GM19438 (cell line): ENCODE measurements around the gene CABCOCO1.

Experiments
- ATAC-seq: cut with Tn5 transposase; IDR thresholded peaks from one replicate; pipeline ENCODE4 v1.9.1; 2021; ENCODE audit warnings: low read depth; ENCODE audit not compliant: unreplicated experiment

The CABCOCO1 gene

DNA sequence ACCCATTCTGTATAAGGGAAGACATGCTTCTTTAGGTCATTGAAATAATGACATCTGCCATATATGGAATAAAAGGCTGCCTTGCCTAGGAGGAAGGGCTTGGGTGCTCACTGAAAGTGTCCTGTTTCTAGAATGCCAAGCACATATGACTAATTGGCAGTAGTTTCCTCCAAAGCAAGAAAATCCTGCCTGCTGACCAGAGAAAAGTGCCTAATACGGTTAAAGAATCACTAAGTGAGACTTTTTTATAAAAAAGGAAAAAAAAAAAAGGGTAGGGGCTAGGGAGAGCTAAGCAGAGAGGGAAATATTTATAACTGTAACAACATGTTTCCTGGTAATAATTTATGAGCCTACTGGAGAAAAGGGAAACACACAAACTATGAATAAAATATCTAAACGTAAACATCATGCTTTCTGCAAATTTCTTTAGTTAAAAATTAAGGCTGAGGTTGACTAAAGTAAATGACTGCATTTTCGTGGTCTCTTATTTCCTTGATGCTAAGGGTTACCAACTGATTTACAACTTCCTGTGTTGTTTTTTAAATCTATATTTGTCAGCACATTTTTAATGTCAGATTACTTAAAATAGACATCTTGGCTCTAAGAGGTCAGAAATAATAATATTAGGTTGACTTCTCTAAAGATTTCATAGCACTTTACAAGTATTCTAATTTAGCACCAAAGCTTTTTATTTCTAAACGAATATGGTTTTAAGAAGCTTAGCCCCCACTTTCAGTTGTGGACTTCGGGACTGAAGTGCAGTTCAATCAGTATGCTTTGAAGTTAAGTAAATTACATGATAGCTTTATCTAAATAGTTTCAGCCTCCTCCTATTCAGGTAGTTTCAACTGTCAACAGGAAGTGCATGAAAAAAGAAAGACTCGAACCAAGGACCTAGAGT lies 89.6 kb downstream of the CABCOCO1 start:
- ATAC-seq = peak; percentile 59

DNA sequence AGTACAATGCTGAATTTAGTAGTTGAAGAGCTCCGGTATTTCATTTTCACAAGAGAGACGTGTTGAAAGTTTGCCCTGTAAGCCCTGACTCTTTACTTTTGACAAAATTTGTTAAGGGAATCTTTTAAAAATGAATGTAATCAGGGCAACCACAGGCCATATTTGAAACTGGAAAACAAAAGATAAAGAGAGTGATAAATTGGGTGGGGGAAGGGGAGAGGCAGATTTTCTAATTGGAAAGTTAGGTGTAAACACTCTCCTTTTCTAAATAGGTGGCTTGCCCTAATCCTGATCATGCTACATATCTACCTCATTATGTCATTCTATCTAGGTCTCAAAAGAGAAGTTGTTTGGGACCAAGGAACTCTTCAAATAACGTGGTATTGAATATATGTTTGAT lies 90.7 kb downstream of the CABCOCO1 start:
- no peak for ATAC-seq

DNA sequence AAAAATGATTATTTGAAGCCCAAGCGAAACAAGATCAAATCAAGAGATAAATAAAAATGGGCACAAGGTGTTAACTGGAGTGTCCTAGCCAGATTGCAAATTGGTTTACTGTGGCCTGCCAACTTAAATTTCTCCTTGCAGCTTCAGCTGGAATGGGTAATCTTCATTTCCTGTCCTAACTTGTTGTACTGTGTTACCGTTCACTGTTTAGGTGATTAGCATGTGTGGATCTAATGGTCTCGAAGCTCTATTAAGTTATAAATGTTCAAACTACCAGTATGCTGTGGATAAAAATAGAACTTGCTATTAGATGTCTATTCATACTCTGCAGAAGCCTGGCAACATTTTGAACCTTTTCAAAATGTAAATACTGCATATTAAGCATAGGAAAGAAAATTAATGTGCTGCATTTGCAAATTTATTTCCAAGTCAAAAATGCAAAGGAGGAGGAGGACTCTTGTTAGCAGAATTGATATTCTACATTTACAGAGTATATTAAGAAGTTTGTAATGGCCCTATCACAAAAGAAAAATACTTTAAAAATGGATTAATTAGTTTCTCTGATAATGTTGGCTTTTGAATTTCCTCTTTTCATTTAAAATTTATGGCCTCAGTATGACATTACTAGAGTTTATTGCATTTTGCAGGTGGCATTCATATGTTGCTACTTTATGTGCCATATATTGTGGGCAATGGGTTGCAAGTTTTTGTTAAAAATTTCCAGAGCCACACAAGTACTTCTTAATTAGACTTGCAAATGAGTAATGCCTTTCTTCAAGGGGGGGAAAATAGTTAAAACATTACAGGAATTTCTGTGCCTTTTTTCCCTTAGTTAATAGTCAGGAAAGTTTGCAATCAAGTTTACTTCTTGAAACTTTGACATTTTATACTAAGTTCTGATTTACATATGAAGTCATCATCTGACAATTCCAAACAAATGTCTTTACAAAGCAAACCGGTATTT lies 92.1 kb downstream of the CABCOCO1 start:
- no peak for ATAC-seq

DNA sequence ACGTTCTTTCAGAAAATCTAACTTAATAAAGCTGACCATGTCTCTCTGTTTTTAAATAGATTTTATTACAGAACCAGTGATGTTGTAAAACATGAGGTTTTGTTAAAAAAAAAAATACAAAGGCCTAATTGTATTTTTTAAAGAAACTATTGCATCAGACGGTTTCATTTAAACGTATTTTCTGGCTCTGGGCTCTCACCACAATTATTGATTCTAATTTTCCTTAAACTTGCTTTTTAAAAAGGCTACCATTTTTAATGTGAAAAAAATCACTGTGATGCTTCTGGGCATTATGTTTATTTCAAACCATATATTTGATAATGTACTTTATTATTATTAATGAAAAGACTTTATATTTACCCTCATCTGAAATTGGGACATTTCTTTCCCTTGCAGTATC lies 94.3 kb downstream of the CABCOCO1 start:
- ATAC-seq = no peak

DNA sequence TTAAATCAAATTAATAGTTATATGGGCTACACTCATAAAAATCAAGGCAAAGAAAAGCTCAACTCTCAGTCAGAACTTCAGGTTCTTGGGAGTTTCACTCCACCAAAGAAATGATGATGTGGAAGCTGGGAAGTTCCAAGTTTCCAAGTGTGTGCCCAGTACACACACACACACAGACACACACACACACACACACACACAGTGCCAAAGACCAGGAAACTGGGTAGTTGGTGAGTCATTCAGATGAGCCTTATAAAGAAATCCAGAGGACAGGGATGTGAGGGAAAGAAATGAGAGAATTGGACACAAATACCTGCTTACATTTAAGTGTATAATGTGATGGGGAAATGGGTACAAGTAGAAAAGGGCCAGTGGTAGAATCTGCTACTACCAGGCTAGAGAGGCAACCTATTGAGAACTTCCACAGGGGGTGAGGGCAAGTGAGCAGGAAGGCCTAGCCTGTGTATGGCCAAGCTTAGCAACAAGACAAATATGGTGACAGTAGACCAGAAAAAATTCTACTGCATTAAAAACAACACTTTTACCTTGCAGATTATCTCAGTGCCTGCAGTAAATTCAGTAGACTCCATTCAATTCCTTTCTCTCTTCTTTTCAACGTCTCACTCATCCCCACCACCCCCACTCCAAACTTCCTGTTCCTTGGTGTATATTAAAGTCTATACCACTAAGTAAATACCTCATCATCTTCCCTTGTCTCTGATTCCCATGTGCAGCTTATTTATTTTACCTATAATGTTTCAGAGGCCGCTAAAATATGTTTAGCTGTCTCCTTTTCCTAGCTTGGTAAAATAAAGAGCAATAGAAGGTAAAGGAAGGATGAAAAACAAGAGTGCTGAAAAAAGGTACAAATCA lies 95.0 kb downstream of the CABCOCO1 start:
- no peak for ATAC-seq

DNA sequence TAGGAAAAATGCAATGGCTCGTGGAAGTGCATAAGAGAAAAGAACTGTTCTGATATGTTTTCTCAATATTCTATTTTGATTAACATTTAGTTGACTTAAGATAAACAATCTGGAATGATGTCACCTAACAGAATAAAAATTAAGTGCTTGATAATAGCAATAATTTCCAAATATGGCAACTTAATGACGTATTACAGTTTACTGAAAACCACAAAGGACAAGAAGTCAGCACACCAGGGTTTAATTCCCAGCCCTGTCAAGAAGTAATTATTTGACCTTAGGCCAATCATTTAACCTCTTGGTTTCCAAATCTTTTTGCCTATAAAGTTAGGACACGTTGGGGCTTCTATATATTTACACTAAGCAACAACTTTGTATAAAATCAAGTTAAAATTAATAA lies 95.7 kb downstream of the CABCOCO1 start:
- no peak for ATAC-seq

DNA sequence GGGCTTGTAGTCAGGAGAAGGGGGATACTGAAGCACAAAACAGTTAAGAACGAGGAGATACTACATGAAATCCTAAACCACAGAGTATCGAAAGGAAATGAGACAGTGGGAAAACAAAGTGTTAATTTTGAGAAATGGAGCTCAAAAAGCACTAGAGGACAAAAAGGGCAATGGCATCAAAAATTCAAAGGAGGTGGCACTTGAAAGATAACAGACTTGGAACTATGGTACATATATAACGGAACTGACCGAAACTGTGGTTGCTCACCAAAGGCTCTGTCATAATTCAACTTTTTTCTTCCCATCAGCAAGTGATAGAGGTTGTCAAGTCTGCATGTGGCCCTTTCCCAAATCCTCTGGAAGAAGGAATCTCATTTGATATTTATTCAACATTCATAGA lies 97.0 kb downstream of the CABCOCO1 start:
- ATAC-seq = no peak

DNA sequence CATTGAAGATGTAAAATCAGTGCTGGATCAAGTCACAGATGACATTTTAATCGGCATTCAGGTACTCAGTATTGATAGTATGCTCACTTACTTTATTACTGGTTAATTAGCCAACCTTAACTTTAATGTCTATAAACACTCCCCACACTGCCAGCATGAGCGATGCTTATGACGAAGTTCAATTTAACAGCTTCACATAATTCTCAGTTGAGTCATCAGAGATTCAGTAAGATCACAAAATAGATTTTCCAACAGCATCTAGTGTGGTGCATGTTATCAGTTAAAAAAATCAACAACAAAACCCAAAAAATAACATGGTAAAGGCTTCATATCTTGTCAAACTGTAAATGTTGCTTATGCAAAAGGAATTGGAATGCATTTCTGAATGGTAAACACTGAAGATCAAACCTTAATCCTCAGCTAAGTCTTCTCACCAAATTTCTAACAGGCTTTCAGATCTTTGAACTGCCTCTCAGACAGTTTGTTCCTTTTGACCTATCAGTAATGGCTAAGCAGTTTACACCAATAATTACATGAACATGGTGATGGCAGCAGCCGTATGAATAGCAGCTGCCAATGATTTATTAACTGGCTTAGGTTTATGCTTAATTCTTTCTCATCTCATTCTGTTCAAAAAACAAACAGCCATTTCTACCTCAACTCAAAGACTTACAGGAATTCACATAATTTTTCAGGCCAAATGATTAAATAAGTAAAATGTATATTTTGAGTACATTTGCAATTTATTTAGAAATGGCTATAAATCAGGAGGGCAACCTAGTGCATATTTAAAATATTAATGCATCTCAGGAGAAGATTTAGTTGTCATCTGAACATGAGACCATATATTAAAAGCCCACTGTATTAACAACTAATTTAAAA lies 98.5 kb downstream of the CABCOCO1 start:
- no peak for ATAC-seq

DNA sequence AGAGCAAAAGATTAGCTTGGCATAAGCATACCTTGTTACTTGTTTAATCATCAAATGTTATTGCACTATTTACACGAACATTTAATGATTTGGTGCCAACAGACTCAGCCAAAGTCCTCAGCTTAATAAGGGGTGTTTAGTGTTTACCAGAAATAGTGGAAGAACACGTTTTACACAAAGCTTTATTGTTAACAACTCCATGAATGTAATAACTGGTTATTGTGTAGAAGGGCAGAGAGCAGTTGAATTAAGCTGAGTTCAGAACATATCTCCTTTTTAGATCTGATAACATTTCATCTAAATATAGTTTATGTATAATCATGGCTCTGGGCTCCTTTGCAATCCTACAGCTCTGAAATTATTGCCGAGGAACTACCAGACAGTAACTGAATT lies 99.1 kb downstream of the CABCOCO1 start:
- no peak for ATAC-seq

DNA sequence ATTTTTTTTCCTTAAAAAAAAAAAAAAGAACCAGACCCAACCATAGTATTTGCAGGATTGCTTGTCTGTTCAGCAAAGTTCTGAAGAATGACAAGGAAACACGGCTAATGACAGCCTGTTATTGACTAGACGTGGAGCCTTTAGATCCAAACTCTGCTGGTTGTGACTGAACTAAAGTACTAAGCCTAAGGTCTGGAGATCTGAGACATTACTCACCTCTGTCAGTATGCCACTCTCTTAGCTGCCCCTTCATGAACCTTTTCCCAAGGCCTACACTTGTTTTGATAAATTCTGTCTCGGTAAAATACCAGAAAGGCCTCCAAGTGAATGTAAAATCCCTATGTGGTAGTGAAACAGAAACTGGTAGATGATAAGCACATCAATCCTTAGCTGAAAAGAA lies 101.0 kb downstream of the CABCOCO1 start:
- ATAC-seq = no peak

DNA sequence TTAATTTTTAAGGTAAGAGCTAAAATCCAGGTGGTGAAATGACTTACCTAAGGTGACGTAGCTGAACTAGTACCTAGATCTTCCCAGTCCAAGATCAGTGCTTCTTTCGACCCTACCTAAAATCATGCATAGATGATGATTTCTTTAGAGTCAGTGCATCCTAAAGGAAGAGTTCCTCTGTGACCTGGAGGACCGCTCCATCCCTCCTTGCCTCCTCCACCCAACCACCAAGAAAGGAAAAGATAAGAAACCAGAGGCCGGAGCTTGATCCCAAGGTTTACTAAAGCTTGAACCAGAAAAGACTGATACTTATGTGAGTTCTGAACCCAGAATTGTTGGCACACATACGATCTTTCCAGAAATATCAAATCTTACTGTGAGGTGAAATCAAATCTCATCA lies 101.8 kb downstream of the CABCOCO1 start:
- ATAC-seq = no peak

DNA sequence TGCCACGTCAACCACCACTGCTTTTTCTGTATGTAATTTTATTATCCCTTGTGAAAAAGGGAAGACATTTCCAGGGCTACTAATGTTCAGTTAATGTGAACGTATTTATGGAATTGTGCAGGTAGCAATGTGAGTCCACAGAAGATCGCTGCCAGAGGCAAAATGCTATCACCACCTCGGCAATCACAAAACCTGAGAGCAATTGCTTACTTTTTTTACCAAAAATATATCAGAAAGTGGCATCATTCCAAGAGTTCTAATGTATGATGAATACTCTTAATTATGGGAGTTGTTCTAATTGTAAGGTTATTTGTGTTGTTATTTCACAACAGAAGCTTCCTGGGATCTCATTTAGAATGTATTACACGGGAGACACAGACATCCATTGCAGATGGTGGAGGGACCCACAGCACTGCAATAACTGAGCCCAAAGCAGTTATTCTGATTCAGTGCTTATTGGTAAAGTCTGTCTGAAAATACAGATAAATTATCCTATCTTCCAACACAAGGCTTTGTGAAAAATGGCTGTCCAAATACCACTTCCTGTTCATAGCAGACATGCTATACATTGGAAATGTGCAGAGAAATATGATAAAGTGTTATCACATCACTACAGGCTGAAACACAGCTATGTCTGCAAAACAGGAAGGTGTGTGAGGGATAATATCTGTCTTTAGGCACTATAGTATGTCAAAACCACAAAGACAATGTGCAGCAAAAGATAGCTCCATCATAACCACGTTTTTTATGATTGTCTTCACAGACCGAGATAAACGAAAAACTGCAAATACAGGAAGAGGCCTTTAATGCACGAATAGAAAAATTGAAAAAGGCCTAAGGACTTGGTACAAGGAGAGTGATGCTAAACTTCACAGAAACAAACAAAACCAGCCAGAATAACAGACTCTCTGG lies 102.7 kb downstream of the CABCOCO1 start:
- ATAC-seq = no peak

DNA sequence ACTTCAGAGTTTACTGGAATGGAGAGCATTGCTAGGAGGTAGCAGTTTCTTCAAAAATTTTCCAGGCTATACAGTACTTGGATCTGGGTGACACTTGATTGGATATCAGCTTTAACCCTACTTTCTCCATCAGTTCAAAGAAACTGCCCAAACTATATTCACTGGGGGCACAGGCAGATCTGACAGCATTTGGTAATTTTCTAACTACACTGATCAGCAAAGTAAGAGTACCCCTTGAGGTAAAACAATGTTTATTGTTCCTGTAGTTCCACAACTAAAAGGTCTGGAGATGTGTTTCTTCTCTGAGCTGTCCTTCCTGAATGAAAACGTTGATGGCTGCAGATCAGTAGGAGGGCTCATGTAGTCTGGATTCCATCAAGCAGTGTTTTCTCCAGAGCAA lies 104.2 kb downstream of the CABCOCO1 start:
- no peak for ATAC-seq

DNA sequence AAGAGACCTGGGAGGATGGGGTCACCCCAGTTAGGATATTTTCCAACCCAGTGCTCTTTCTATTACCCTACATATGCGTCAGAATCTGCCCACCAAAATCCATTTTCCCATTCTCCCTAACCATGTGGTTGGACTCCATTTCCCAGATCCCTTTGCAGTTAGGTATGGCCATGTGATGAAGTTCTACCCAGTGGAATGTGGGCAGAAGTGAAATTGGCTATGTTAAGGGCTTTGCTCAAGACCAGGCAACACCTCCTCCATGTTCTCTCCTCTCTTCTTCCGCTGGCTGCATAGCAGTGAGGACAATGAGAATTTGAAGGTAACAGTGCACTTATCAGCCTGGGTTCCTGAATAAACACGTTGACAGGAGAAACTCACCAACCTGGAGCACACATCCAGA lies 111.3 kb downstream of the CABCOCO1 start:
- no peak for ATAC-seq

DNA sequence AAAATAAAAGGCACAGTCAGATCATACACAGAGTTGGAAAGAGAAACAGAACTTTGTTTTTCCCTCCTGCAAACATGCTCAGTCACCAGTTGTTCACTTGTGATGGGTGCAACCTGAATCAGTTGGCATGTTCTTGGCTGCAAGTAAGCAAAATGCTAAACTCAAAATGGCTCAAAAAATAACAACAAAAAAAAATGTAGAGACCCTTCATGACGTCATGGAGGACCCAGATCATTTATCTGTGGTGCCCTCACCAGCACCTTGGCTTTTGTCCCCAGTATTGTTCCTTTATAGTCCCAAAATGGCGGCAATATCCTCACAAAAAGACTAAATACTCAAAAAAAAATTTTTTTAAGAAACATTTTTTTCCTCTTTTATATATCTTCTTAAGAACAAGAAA lies 112.4 kb downstream of the CABCOCO1 start:
- no peak for ATAC-seq

DNA sequence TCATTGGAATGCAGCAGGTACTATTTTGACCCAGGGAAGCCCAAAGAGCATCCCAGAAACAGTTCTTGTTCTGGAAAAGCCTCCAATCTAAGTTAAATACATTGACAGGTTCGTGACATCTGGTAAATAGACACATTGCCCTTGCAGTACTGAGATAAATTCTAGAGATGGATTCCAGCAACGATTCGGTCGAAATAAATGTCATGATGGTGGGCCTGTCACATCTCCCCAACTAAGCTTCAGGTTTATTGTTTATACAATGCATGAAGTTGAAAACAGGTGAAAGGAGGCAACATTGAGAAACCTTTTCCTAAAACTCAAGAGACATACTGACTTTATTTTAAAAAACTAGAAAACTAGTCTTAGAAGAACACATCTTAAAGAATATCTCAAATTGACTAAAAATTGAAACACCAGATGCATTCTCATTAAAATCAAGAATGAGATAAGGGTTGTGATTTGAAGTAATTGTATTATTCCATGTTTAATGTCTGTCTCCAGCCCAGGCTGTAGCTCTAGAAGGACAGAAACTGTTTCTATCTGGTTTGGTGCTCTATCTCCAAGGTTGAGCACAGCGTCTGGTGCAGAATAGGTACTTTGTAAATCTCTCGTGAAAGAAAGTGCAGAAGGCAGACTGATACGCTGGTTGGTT lies 114.0 kb downstream of the CABCOCO1 start:
- ATAC-seq = no peak

DNA sequence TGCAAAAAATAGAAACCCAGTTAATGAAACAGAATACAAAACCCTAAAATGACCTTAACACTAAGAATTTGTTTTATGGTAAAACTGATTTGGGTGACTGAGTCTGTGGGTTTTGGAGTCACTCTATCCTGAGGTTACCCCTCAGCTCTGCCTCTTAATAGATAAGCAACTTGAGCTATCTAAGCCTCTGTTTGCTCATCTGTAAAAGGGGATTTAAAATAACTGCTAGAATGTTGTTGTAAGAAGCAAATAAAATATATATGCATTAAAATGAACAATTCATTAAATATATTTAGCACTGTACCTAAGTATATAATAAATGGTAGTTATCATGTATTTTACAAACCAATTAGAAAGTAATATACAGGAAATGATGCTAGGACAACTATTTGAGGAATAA lies 115.4 kb downstream of the CABCOCO1 start:
- no peak for ATAC-seq

DNA sequence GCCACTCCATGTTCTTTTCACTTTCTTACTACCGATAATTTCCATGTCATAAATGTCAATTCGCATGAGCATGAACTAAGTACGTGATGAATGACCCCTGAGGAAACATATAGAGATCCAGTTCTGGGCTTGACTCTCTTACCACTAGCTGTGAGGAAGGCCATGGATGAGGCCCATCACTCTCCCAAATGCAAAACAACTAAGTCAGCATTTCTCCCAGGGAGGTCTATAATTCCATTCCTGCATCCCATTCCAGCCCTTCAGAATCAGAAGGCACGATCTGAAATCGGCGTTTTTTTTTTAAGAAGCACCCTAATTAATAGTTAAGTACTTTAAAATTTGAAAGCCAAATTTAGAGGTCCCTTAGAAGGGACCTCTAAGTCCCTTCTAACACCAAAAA lies 116.5 kb downstream of the CABCOCO1 start:
- no peak for ATAC-seq
